OCI-LY3 (cell line): Measurements from ENCODE around the gene RAC3.

Source experiments
- CTCF ChIP-seq: fragments of 200-600, 300-600 bp; sonication (generic); IDR thresholded peaks from 2 replicates; pipeline ENCODE4 v1.5.1; 2014; ENCODE audit warnings: antibody characterized with exemption, low read length, low read depth
- EZH2phosphoT487 ChIP-seq: fragments of 200-600 bp; shearing (Covaris generic); IDR thresholded peaks from 2 replicates; pipeline ENCODE4 v1.6.1; 2018; ENCODE audit warnings: antibody characterized with exemption, mixed run types, low read depth

GRCh38 chr17:82065638-82066303 lies 34.3 kb downstream of the RAC3 start, which contains the start of gene DUS1L:
- TF ChIP-seq CTCF: no peak
- no peak for TF ChIP-seq EZH2phosphoT487
